ENCODE measurements around the gene LBX1.

LBX1 gene

GRCh38 chr10:101261702-101262101, 32.4 kb upstream of the LBX1 start:
- peaks cover 16% of the 10 kb centered on the region; the same call in 1 of the 2 replicates for H3K4me1 ChIP-seq (ENCODE audit: insufficient read depth, low read length)
- no peak overlapping the region; the same call in 1 of the 2 replicates for H3K4me3 ChIP-seq (ENCODE audit: low read length)
- H3K27ac ChIP-seq (ENCODE audit: low read length), result no peak overlapping the region
- H3K9me3 ChIP-seq (ENCODE audit: insufficient read depth, low read depth, low read length), result no peaks in the 10 kb centered on the region
- peaks cover 39% of the 10 kb centered on the region for H3K27me3 ChIP-seq (ENCODE audit: insufficient read depth, low read length)
- H3K36me3 ChIP-seq (ENCODE audit: insufficient read depth, low read depth, low read length), result no peaks in the 10 kb centered on the region
- H3K9ac ChIP-seq (ENCODE audit: low read depth, low read length), result no peak overlapping the region

- no peak overlapping the region for H3K9ac ChIP-seq (ENCODE audit: low read depth, low read length)
- H3K27me3 ChIP-seq (ENCODE audit: insufficient read depth, low read length), result peaks cover 39% of the 10 kb centered on the region
- H3K4me1 ChIP-seq (ENCODE audit: insufficient read depth, low read length), result peaks cover 13% of the 10 kb centered on the region; the same call in 1 of the 2 replicates
- no peaks in the 10 kb centered on the region for H3K9me3 ChIP-seq (ENCODE audit: insufficient read depth, low read depth, low read length)
- no peak overlapping the region; the same call in 1 of the 2 replicates for H3K4me3 ChIP-seq (ENCODE audit: low read length)
- no peaks in the 10 kb centered on the region for H3K36me3 ChIP-seq (ENCODE audit: insufficient read depth, low read depth, low read length)
- no peak overlapping the region for H3K27ac ChIP-seq (ENCODE audit: low read length)
Measured at GRCh38 chr10:101260764-101261481, 31.7 kb upstream of the LBX1 start.

- Histone ChIP-seq H3K9ac (ENCODE audit: low read depth, low read length) (no peak overlapping the region), H3K4me3 (ENCODE audit: low read length) (no peak overlapping the region), H3K4me1 (ENCODE audit: insufficient read depth, low read length) (peaks cover 13% of the 10 kb centered on the region; the same call in 1 of the 2 replicates), H3K36me3 (ENCODE audit: insufficient read depth, low read depth, low read length) (no peaks in the 10 kb centered on the region), H3K27ac (ENCODE audit: low read length) (no peak overlapping the region), H3K27me3 (ENCODE audit: insufficient read depth, low read length) (peaks cover 53% of the 10 kb centered on the region), H3K9me3 (ENCODE audit: insufficient read depth, low read depth, low read length) (no peaks in the 10 kb centered on the region)
Measured at GRCh38 chr10:101258179-101258885, 29.1 kb upstream of the LBX1 start.

GRCh38 chr10:101257491-101257890, 28.2 kb upstream of the LBX1 start:
- Histone ChIP-seq H3K4me1 (ENCODE audit: insufficient read depth, low read length) (peaks cover 13% of the 10 kb centered on the region; the same call in 1 of the 2 replicates), H3K27ac (ENCODE audit: low read length) (no peak overlapping the region), H3K9me3 (ENCODE audit: insufficient read depth, low read depth, low read length) (no peaks in the 10 kb centered on the region), H3K4me3 (ENCODE audit: low read length) (no peak overlapping the region), H3K27me3 (ENCODE audit: insufficient read depth, low read length) (peaks cover 48% of the 10 kb centered on the region), H3K36me3 (ENCODE audit: insufficient read depth, low read depth, low read length) (no peaks in the 10 kb centered on the region), H3K9ac (ENCODE audit: low read depth, low read length) (no peak overlapping the region)

GRCh38 chr10:101257084-101257483, 27.8 kb upstream of the LBX1 start:
- peaks cover 13% of the 10 kb centered on the region; the same call in 1 of the 2 replicates for H3K4me1 ChIP-seq (ENCODE audit: insufficient read depth, low read length)
- H3K9ac ChIP-seq (ENCODE audit: low read depth, low read length), result no peak overlapping the region
- H3K27ac ChIP-seq (ENCODE audit: low read length), result no peak overlapping the region
- H3K9me3 ChIP-seq (ENCODE audit: insufficient read depth, low read depth, low read length), result no peaks in the 10 kb centered on the region
- no peaks in the 10 kb centered on the region for H3K36me3 ChIP-seq (ENCODE audit: insufficient read depth, low read depth, low read length)
- H3K4me3 ChIP-seq (ENCODE audit: low read length), result no peak overlapping the region
- peaks cover 44% of the 10 kb centered on the region for H3K27me3 ChIP-seq (ENCODE audit: insufficient read depth, low read length)

GRCh38 chr10:101256387-101256786, 27.1 kb upstream of the LBX1 start:
- Histone ChIP-seq H3K9me3 (ENCODE audit: insufficient read depth, low read depth, low read length) (no peaks in the 10 kb centered on the region), H3K4me3 (ENCODE audit: low read length) (no peak overlapping the region), H3K9ac (ENCODE audit: low read depth, low read length) (no peak overlapping the region), H3K4me1 (ENCODE audit: insufficient read depth, low read length) (peaks cover 9% of the 10 kb centered on the region; the same call in 1 of the 2 replicates), H3K36me3 (ENCODE audit: insufficient read depth, low read depth, low read length) (no peaks in the 10 kb centered on the region), H3K27me3 (ENCODE audit: insufficient read depth, low read length) (peaks cover 37% of the 10 kb centered on the region), H3K27ac (ENCODE audit: low read length) (no peak overlapping the region)

GRCh38 chr10:101250136-101250535, 20.9 kb upstream of the LBX1 start:
- Histone ChIP-seq H3K4me3 (ENCODE audit: low read length) (no peak overlapping the region), H3K27me3 (ENCODE audit: insufficient read depth, low read length) (peaks cover 60% of the 10 kb centered on the region), H3K9me3 (ENCODE audit: insufficient read depth, low read depth, low read length) (no peaks in the 10 kb centered on the region), H3K4me1 (ENCODE audit: insufficient read depth, low read length) (no peaks in the 10 kb centered on the region), H3K9ac (ENCODE audit: low read depth, low read length) (no peak overlapping the region), H3K36me3 (ENCODE audit: insufficient read depth, low read depth, low read length) (no peaks in the 10 kb centered on the region), H3K27ac (ENCODE audit: low read length) (no peak overlapping the region)

GRCh38 chr10:101249171-101249581, 19.9 kb upstream of the LBX1 start:
- H3K36me3 ChIP-seq (ENCODE audit: insufficient read depth, low read depth, low read length), result no peaks in the 10 kb centered on the region
- H3K9ac ChIP-seq (ENCODE audit: low read depth, low read length), result no peak overlapping the region
- no peaks in the 10 kb centered on the region for H3K9me3 ChIP-seq (ENCODE audit: insufficient read depth, low read depth, low read length)
- no peak overlapping the region for H3K4me3 ChIP-seq (ENCODE audit: low read length)
- no peak overlapping the region for H3K27ac ChIP-seq (ENCODE audit: low read length)
- H3K27me3 ChIP-seq (ENCODE audit: insufficient read depth, low read length), result peaks cover 60% of the 10 kb centered on the region
- H3K4me1 ChIP-seq (ENCODE audit: insufficient read depth, low read length), result no peaks in the 10 kb centered on the region

- Histone ChIP-seq H3K27me3 (ENCODE audit: insufficient read depth, low read length) (peaks cover 74% of the 10 kb centered on the region), H3K27ac (ENCODE audit: low read length) (no peak overlapping the region), H3K4me3 (ENCODE audit: low read length) (no peak overlapping the region), H3K4me1 (ENCODE audit: insufficient read depth, low read length) (no peaks in the 10 kb centered on the region), H3K9ac (ENCODE audit: low read depth, low read length) (no peak overlapping the region), H3K9me3 (ENCODE audit: insufficient read depth, low read depth, low read length) (no peaks in the 10 kb centered on the region), H3K36me3 (ENCODE audit: insufficient read depth, low read depth, low read length) (no peaks in the 10 kb centered on the region)
Measured at GRCh38 chr10:101246639-101247038, 17.4 kb upstream of the LBX1 start.

- no peak overlapping the region for H3K9ac ChIP-seq (ENCODE audit: low read depth, low read length)
- no peaks in the 10 kb centered on the region for H3K9me3 ChIP-seq (ENCODE audit: insufficient read depth, low read depth, low read length)
- H3K27me3 ChIP-seq (ENCODE audit: insufficient read depth, low read length), result peaks cover 87% of the 10 kb centered on the region
- no peaks in the 10 kb centered on the region for H3K4me1 ChIP-seq (ENCODE audit: insufficient read depth, low read length)
- no peak overlapping the region for H3K27ac ChIP-seq (ENCODE audit: low read length)
- H3K4me3 ChIP-seq (ENCODE audit: low read length), result no peak overlapping the region
- no peaks in the 10 kb centered on the region for H3K36me3 ChIP-seq (ENCODE audit: insufficient read depth, low read depth, low read length)
Measured at GRCh38 chr10:101244321-101245050, 15.2 kb upstream of the LBX1 start.

- Histone ChIP-seq H3K9ac (ENCODE audit: low read depth, low read length) (no peak overlapping the region), H3K36me3 (ENCODE audit: insufficient read depth, low read depth, low read length) (no peaks in the 10 kb centered on the region), H3K9me3 (ENCODE audit: insufficient read depth, low read depth, low read length) (no peaks in the 10 kb centered on the region), H3K27me3 (ENCODE audit: insufficient read depth, low read length) (peaks cover 95% of the 10 kb centered on the region), H3K4me1 (ENCODE audit: insufficient read depth, low read length) (no peaks in the 10 kb centered on the region), H3K4me3 (ENCODE audit: low read length) (no peak overlapping the region), H3K27ac (ENCODE audit: low read length) (no peak overlapping the region)
Measured at GRCh38 chr10:101241840-101242707, 12.8 kb upstream of the LBX1 start.

Data from iPS-20b (cell line).